Colonic mucosa (tissue), 4 donors: ENCODE results near the gene SEC31A. TPM values are rescaled to one million over a fixed set of nuclear protein-coding genes. Genes with fewer than 3 reads are reported as not detected.
"Not testable (repeated sequence)": the region's sequence is repeated elsewhere in the genome, so short reads cannot be mapped to it uniquely, and the experiment has no call there.

Experiments
- DNase-seq: peaks from one replicate; pipeline ENCODE4 v3.0.0-alpha.2; 2020
- H3K27ac ChIP-seq: fragments of 200-600 bp; one replicate; pipeline ENCODE4 v1.8.0; 2021
- H3K27me3 ChIP-seq: fragments of 200-600 bp; one replicate; pipeline ENCODE4 v1.8.0; 2021
- H3K36me3 ChIP-seq: fragments of 200-600 bp; one replicate; pipeline ENCODE4 v1.8.0; 2021
- H3K4me1 ChIP-seq: fragments of 200-600 bp; one replicate; pipeline ENCODE4 v1.8.0; 2021; ENCODE audit warnings: mild to moderate bottlenecking
- H3K4me3 ChIP-seq: fragments of 200-600 bp; one replicate; pipeline ENCODE4 v1.8.0; 2021
- H3K9ac ChIP-seq, 2 donors: one replicate each; pipeline ENCODE4 v1.7.0; 2013; ENCODE audit warnings: control low read depth in 2 of 2, low read depth in 2 of 2, low read length in 2 of 2
- H3K9me3 ChIP-seq: fragments of 200-600 bp; one replicate; pipeline ENCODE4 v1.8.0; 2021
- CTCF ChIP-seq: fragments of 200-600 bp; IDR thresholded peaks from one replicate; pipeline ENCODE4 v1.8.0; 2022; ENCODE audit warnings: antibody characterized with exemption, mild to moderate bottlenecking
- intact Hi-C: fragments of 100-400 bp; cut with DNase I; formaldehyde crosslinking; loops from one replicate; pipeline ENCODE4 v1.14.1; 2022
- total RNA-seq, 2 donors: library from RNA; stranded (reverse); fragmentation: NEBNext Ultra II Directional in 1 of 2; extraction: Animal tissue kit (Norgen Biotek cat#: 25700) in 1 of 2; gene quantifications; one replicate each; pipeline ENCODE4 v1.2.1, GENCODE V29; 2021
- donor health status: healthy.
- donor health status: DM: no; HTN: no; CAD: no.
- donor health status: DM: no; HTN: no; CAD: no.

SEC31A gene
- total RNA-seq, 2 donors from 2014 or later = 158 to 188 TPM

GRCh38 chr4:82823062-82823461 is 67.9 kb downstream of the SEC31A start:
- no peak for DNase-seq
- Histone ChIP-seq H3K27me3 (no peaks in the 10 kb centered on the region), H3K27ac (no peak overlapping the region), H3K4me1 (no peaks in the 10 kb centered on the region), H3K36me3 (peaks cover 45% of the 10 kb centered on the region), H3K4me3 (no peak overlapping the region), H3K9me3 (no peaks in the 10 kb centered on the region), H3K9ac (no peak overlapping the region)
- no peak for TF ChIP-seq CTCF
- intact Hi-C loops = loop anchor here (10.0 kb wide), 1 partner anchor 52 kb away; no protein-coding TSS in a partner anchor

DNA sequence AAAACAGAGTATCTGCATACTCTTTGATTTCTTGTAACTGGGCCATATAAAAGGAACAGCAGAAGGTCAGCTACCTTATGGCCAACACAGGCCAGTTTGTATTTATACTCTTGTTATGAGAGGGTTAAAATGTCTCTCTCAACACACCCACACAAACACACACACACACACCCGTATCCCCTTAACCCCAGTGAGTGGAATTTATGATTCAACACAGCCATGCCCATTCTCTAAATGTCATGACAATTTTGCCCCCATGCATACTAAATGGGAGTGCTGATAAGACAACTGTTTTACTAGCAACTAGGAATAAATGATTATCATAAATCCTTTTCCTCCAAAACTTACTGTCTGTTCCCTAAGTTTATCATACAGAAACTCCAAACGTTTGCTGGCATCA is 70.3 kb downstream of the SEC31A start:
- DNase-seq = no peak
- Histone ChIP-seq H3K27ac (no peak overlapping the region), H3K27me3 (no peaks in the 10 kb centered on the region), H3K4me1 (no peaks in the 10 kb centered on the region), H3K9me3 (no peaks in the 10 kb centered on the region), H3K36me3 (peaks cover 37% of the 10 kb centered on the region), H3K4me3 (no peak overlapping the region), H3K9ac (no peak overlapping the region)
- intact Hi-C loops = loop anchor here (10.0 kb wide), 1 partner anchor 54 kb away; no protein-coding TSS in a partner anchor
- TF ChIP-seq CTCF = no peak

- no peak overlapping the region for H3K4me3 ChIP-seq
- intact Hi-C loops = no loop called here
- TF ChIP-seq CTCF = no peak
- no peak for DNase-seq
- H3K9ac ChIP-seq = no peak overlapping the region
- H3K4me1 ChIP-seq = no peaks in the 10 kb centered on the region
- no peaks in the 10 kb centered on the region for H3K27me3 ChIP-seq
- no peaks in the 10 kb centered on the region for H3K9me3 ChIP-seq
- H3K36me3 ChIP-seq = peaks cover 26% of the 10 kb centered on the region
- no peak overlapping the region for H3K27ac ChIP-seq
These were observed 72.0 kb downstream of the SEC31A start for GRCh38 chr4:82818664-82819662.

DNA sequence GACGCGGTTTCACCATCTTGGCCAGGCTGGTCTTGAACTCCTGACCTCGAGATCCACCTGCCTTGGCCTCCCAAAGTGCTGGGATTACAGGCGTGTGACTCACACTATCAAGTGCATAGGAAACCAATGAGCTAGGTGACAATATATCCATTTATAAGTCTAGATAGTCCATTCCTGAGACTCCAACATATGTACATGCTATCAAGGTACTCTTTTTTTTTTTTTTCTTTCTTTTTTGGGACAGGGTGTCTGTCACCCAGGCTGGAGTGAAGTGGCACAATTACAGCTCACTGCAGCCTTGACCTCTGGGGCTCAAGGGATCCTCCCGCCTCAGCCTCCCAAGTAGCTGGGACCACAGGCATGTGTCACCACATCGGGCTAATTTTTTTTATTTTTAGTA is 74.1 kb downstream of the SEC31A start:
- H3K27ac ChIP-seq, H3K9ac ChIP-seq, DNase-seq, intact Hi-C loops, H3K4me1 ChIP-seq, H3K4me3 ChIP-seq, H3K9me3 ChIP-seq, H3K27me3 ChIP-seq: not testable (repeated sequence)
- peaks cover 11% of the 10 kb centered on the region for H3K36me3 ChIP-seq

DNA sequence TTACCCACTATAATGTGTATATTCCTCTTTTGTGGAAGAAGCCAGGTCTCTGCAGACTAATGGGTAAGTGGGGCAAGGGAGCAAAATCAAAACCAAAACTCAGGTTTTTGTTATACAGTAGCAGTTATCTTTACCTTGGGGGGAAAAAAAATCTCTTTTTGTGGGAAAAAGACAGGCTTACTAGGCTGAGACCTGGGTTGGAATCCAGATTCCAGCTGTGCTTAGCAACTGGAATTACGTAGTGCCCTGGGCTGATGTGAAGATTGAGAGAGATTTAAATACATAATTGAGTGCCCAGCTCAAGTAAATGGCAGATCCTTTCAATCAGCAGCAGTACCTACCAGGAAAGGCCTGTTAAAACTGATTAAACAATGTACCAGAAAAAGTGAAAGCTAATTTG is 76.9 kb downstream of the SEC31A start:
- H3K9ac ChIP-seq = no peak overlapping the region
- H3K27ac ChIP-seq = no peak overlapping the region
- TF ChIP-seq CTCF = no peak
- no peaks in the 10 kb centered on the region for H3K4me1 ChIP-seq
- no peak overlapping the region for H3K4me3 ChIP-seq
- no peaks in the 10 kb centered on the region for H3K9me3 ChIP-seq
- DNase-seq = no peak
- no peaks in the 10 kb centered on the region for H3K27me3 ChIP-seq
- intact Hi-C loops = no loop called here
- peaks cover 8% of the 10 kb centered on the region for H3K36me3 ChIP-seq

- H3K27me3 ChIP-seq = no peaks in the 10 kb centered on the region
- DNase-seq = no peak
- no peak overlapping the region for H3K27ac ChIP-seq
- intact Hi-C loops = no loop called here
- no peak overlapping the region for H3K9ac ChIP-seq
- H3K4me3 ChIP-seq = no peak overlapping the region
- no peak for TF ChIP-seq CTCF
- H3K36me3 ChIP-seq = no peaks in the 10 kb centered on the region
- H3K9me3 ChIP-seq = no peaks in the 10 kb centered on the region
- H3K4me1 ChIP-seq = no peaks in the 10 kb centered on the region
These were observed 79.1 kb downstream of the SEC31A start for GRCh38 chr4:82811838-82812341.
